WI38 (cell line): ENCODE results near the gene PKHD1.

Experiments
- H3K4me3 ChIP-seq: 2 replicates; pipeline ENCODE4 v1.5.1; 2011; ENCODE audit warnings: low read depth, mild to moderate bottlenecking, control low read depth, low read length
- TF ChIP-seq, protein P1 (sequence below): IDR thresholded peaks from 2 replicates; pipeline ENCODE4 v1.5.1; 2012; ENCODE audit warnings: low read depth, mild to moderate bottlenecking, control low read depth, low read length

PKHD1 gene

DNA sequence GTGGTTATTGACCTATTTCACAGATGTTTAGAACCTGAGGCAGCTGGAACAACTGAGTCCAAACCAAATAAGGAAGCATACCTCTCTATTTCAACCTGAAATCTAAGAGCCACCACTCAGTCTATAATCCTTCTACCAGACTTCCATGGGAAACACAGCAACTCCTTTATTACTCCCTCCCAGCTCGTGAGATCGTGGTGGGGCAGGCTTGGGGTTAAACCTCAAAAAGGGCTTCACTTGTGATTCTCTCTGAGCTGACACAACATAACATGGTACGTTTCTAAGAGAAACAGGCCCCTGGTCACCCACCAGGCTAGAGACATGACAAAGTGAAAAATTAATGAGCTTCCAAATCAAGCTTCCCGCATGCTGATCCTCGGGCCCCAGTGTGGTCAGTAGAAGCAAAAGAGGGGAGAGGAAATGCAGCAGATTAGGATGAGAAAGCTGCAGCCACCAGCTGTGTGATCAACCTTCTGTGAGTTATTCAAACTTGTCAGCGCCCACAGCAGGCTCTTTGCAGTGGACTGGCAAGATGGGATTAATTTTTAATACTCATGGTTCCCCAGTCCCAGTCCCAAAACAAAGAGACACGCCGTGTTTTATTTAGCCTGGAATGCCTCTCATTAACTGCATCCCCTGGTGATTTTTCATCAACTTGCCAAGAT lies 9.3 kb downstream of the PKHD1 start:
- TF ChIP-seq, protein P1, sequence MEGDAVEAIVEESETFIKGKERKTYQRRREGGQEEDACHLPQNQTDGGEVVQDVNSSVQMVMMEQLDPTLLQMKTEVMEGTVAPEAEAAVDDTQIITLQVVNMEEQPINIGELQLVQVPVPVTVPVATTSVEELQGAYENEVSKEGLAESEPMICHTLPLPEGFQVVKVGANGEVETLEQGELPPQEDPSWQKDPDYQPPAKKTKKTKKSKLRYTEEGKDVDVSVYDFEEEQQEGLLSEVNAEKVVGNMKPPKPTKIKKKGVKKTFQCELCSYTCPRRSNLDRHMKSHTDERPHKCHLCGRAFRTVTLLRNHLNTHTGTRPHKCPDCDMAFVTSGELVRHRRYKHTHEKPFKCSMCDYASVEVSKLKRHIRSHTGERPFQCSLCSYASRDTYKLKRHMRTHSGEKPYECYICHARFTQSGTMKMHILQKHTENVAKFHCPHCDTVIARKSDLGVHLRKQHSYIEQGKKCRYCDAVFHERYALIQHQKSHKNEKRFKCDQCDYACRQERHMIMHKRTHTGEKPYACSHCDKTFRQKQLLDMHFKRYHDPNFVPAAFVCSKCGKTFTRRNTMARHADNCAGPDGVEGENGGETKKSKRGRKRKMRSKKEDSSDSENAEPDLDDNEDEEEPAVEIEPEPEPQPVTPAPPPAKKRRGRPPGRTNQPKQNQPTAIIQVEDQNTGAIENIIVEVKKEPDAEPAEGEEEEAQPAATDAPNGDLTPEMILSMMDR: no peak
- H3K4me3 ChIP-seq: no peak overlapping the region

DNA sequence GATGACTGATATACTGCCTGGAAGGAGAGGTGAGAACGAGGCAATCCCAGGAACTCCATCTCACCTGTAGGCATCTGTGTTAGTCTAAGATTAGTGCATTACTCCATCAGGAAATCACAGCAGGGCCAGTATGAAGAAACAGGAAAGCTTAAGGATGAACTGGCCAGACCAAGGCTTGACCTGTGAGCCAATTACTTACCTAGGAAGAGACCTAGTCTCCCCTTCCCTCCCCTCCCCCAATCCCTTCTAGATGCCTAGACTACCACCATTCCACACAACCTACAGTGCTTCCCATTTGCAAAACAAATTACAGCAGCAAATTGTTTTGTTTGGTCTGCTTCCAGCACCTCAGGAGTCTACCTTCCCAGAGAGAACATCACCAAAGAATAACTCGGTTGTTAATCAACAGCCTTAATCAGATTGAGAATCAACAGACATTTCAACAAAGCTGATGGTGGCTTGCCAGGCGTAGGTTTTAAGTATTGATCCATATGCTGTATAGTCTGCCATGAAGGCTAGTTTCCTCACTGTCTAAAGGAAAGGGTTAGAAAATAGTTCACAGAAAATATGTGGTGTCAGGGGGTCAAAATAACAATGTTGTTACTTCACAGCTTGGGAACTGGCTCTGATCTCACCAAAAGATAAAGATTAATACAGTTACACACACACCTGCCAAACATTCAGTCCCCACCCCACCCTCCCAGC lies 10.1 kb downstream of the PKHD1 start:
- H3K4me3 ChIP-seq: no peak overlapping the region
- TF ChIP-seq, protein P1: no peak

DNA sequence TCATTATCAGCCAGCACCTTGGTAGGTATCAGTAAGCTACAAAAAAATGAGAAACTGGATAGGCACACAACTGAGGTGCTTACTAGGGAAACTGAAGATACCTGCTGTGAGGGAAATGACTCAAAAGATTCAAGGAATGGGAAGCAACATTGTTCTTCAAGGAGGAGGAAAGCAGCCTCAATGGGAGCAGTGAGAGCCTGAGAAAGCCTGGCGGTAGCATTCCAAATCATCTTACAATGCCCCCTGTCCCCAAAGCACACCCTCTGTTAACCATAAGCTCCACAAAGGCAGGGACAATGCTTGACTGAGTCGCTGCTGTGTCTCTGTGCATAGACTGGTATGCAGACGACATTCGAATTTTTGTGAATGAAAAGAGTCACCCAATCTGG lies 10.6 kb downstream of the PKHD1 start:
- no peak overlapping the region for H3K4me3 ChIP-seq
- TF ChIP-seq, protein P1: no peak

DNA sequence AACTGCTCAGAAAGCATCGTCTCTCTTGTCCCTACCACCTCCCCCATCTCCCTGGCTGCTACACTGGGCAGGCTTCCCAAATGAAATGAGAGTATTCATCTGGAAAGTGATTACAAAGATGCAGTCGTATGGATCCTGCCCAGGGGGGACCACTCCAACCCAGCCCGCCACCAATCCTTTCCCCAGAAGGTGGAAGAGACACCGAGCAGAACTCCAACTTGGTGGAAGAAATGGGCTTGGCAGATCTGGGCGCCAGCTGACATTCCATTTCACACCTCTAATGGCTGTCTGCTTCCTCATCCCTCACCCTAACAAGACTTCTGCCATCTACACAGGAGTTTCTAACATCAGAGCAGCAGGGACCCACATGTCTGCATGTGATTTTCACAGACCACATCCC lies 12.7 kb downstream of the PKHD1 start:
- TF ChIP-seq, protein P1: no peak

DNA sequence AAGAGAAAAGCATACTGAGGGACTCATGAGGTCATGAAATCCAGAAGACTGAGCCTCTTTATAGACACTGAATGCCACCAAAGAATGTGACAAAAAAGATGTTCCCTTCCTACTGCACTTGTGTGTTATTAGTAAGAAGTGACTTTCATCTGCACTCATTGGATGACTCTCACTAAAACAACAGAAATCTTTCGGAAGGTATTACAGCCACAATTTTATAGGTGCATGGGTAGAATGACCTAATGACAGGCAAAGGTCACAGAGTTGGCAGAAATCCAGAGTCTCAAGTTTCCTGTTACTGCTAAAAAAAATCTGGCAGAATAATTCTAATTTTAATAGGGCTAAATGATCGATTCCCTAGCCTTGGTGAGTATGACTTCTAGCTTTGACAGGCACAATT lies 13.3 kb downstream of the PKHD1 start:
- TF ChIP-seq, protein P1: no peak
- no peak overlapping the region for H3K4me3 ChIP-seq

More for the DNA sequence above, 12.7 kb downstream of the PKHD1 start:
- no peak overlapping the region for H3K4me3 ChIP-seq

DNA sequence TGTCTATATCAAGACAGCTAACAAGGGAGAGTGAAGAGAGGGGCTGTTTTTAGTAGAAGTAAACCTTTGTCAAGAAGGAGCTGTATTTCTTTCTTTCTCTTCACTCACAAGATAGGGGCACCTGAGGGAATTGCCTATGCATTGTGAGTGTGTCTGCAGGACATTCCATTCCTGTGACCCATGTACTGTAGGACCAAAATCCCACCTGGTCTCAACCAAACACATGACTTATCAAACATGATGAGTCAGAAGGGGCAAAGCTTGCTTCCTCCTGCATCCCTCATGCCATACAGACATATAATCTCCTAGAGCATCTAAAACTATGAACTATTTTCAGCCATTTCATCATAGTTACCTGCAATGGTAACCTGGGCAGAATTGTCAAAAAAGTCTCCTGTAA lies 21.8 kb downstream of the PKHD1 start:
- TF ChIP-seq, protein P1: no peak
- H3K4me3 ChIP-seq: no peak overlapping the region

DNA sequence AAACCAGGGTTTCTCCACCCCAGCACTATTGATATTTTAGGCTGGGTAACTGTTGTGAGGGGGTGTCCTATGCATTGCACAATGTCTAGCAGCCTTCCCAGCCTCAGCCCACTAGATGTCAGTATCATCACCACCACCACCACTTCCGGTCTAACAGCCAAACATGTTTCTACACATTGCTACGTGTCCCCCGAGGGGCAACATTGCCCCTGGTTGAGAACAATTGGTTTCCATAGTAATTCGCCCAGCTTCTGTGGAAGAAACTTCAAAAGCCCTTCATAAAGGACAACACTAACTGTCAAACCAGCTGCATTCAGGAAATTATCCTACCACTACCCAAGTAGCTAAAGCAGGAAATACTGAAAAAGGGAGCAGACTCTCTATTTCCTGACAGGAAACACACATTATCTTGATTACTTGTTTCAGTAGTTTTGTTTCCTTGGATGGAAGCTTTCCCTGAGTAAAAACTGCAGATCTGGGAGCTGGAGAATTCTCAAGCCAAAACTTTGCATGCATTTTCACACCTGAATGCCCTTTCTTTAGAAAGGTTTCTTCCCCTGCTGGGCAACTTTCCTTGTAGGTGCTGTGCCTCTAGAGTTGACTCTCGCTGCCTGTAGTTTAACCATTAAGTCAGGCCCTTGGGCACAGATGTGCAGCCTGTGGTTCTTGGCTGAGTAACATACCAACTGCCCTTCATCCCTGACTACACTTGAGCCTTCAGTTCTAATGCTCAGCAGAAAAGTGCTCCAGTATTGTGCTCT lies 23.6 kb downstream of the PKHD1 start:
- no peak overlapping the region for H3K4me3 ChIP-seq
- TF ChIP-seq, protein P1: peak; percentile 24; the same call in 1 of the 2 replicates
